HepG2 (cell line): ENCODE data around the gene REEP3.

Source experiments
- PHB2 ChIP-seq: fragments of 450-650 bp; IDR thresholded peaks from 2 replicates; pipeline ENCODE4 v1.6.1; 2018; ENCODE audit not compliant: partially characterized antibody
- ZNF367 ChIP-seq: sonication (generic); formaldehyde crosslinking; IDR thresholded peaks from 2 replicates; pipeline ENCODE4 v1.4.0; 2020; ENCODE audit warnings: missing genetic modification reagents, borderline replicate concordance

DNA sequence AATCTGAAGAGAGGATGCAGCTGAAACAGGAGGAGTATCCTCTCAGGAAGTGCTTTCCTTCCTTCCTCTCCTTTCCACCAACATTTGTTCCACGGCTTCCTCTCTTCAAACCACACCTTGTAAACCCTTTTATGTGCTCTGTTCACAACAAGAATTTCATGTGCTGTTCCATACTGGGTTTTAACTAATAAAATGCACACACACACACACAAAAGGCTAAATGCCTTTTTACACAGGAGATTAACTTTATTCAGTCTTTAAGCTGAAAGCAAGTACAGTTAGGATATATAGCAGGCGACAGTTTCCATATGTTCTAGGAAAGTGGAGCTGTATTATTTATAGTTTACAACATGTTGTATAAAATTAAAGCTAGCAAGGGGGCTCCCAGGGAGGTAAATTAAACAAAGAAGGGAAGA lies 106.7 kb downstream of the REEP3 start:
- TF ChIP-seq PHB2 = no peak
- TF ChIP-seq ZNF367 (CRISPR knock-in tag) = no peak
